OCI-LY7 (cell line): ENCODE data around the gene MARCO. TPM values are rescaled to one million over a fixed set of nuclear protein-coding genes. Genes with fewer than 3 reads are reported as not detected.
"Not testable (repeated sequence)": the region's sequence is repeated elsewhere in the genome, so short reads cannot be mapped to it uniquely, and the experiment has no call there.

ENCODE experiments used
- BruUV-seq: library from RNA; stranded (reverse); fragments of 400-500 nt; replicated peaks from 2 replicates; lab custom pipeline; 2021; lab: Mats Ljungman, UMichigan
- CTCF ChIA-PET: fragments of 300-600 bp; sonication (Branson Sonifier 250); formaldehyde crosslinking; loops from one replicate; lab custom pipeline; 2022; ENCODE audit warnings: antibody characterized with exemption; ENCODE audit not compliant: unreplicated experiment; lab: Charles Lee
- POLR2A ChIA-PET: fragments of 300-600 bp; sonication (Branson Sonifier 250); formaldehyde crosslinking; loops from one replicate; lab custom pipeline; 2022; ENCODE audit warnings: antibody characterized with exemption; lab: Charles Lee
- DNase-seq: peaks from one replicate; pipeline ENCODE4 v3.0.0-alpha.2; 2015; ENCODE audit warnings: low spot score
- H2AFZ ChIP-seq: fragments of 200-600 bp; sonication (generic), shearing (Covaris generic); 2 replicates; pipeline ENCODE4 v1.6.1; 2014; ENCODE audit warnings: mild to moderate bottlenecking, antibody characterized with exemption, low read length, moderate library complexity
- H3K27ac ChIP-seq: fragments of 200-600 bp; sonication (generic); 2 replicates; pipeline ENCODE4 v1.5.1; 2014; ENCODE audit warnings: mixed run types, low read depth, mild to moderate bottlenecking, moderate library complexity, low read length, inconsistent platforms; ENCODE audit not compliant: poor library complexity, severe bottlenecking
- H3K36me3 ChIP-seq: fragments of 200-600 bp; sonication (generic); 2 replicates; pipeline ENCODE4 v1.6.1; 2014; ENCODE audit warnings: mild to moderate bottlenecking, antibody characterized with exemption, low read length, moderate library complexity, mixed read lengths; ENCODE audit not compliant: insufficient read depth
- H3K4me1 ChIP-seq: fragments of 200-600 bp; sonication (generic); 2 replicates; pipeline ENCODE4 v1.5.1; 2014; ENCODE audit warnings: mild to moderate bottlenecking, low read length; ENCODE audit not compliant: insufficient read depth, poor library complexity, severe bottlenecking
- H3K4me2 ChIP-seq: fragments of 200-600 bp; sonication (generic); 2 replicates; pipeline ENCODE4 v1.6.1; 2014; ENCODE audit warnings: mild to moderate bottlenecking, low read length
- H3K4me3 ChIP-seq: fragments of 200-600 bp; sonication (generic); 2 replicates; pipeline ENCODE4 v1.5.1; 2014; ENCODE audit warnings: mild to moderate bottlenecking, low read depth, low read length; ENCODE audit not compliant: poor library complexity, severe bottlenecking
- H3K79me2 ChIP-seq: fragments of 200-600 bp; sonication (generic); 2 replicates; pipeline ENCODE4 v1.6.1; 2016; ENCODE audit warnings: low read depth, mild to moderate bottlenecking, low read length, moderate library complexity, mixed read lengths; ENCODE audit not compliant: insufficient read depth
- H3K9me2 ChIP-seq: fragments of 200-600 bp; sonication (generic); 2 replicates; pipeline ENCODE4 v1.6.1; 2016; ENCODE audit warnings: mild to moderate bottlenecking, low read length, mixed read lengths; ENCODE audit not compliant: insufficient read depth
- H3K9me3 ChIP-seq: fragments of 200-600 bp; sonication (generic); 2 replicates; pipeline ENCODE4 v1.6.1; 2014; ENCODE audit warnings: mild to moderate bottlenecking, mixed run types, low read length, mixed read lengths
- H4K20me1 ChIP-seq: fragments of 200-600 bp; sonication (generic); 2 replicates; pipeline ENCODE4 v1.6.1; 2014; ENCODE audit warnings: mild to moderate bottlenecking, antibody characterized with exemption, low read length, moderate library complexity, mixed read lengths; ENCODE audit not compliant: insufficient read depth
- CTCF ChIP-seq: fragments of 200-600 bp; sonication (generic); conservative IDR thresholded peaks from 2 replicates; pipeline ENCODE4 v1.5.1; 2014; ENCODE audit warnings: mild to moderate bottlenecking, antibody characterized with exemption, low read length, moderate library complexity, mixed read lengths
- EZH2phosphoT487 ChIP-seq: fragments of 200-600 bp; sonication (generic); IDR thresholded peaks from 2 replicates; pipeline ENCODE4 v1.6.1; 2018; ENCODE audit warnings: low read depth, borderline replicate concordance, mild to moderate bottlenecking, mixed run types, antibody characterized with exemption, low read length, moderate library complexity, mixed read lengths
- intact Hi-C: fragments of 100-400 bp; cut with micrococcal nuclease; formaldehyde crosslinking; loops from one replicate; pipeline ENCODE4 v1.10.0; 2022; ENCODE audit not compliant: unreplicated experiment
- total RNA-seq, 2 experiments: library from RNA; depleted of rRNA in 1 of 2; stranded (reverse); fragments of >200 nt in 1 of 2; shearing (Covaris generic) in 1 of 2; gene quantifications; 2 replicates each; pipeline ENCODE4 v1.2.3, GENCODE V29; 2014 to 2022

Gene MARCO
- total RNA-seq, 2 experiments from 2014 or later = not detected

- BruUV-seq = no TSS peak
- no peaks in the 10 kb centered on the region for H3K9me3 ChIP-seq
- TF ChIP-seq CTCF (no peak), EZH2phosphoT487 (no peak)
- H3K4me2 ChIP-seq = no peak overlapping the region
- no peaks in the 10 kb centered on the region for H3K36me3 ChIP-seq
- no peaks in the 10 kb centered on the region for H4K20me1 ChIP-seq
- no peak overlapping the region for H3K27ac ChIP-seq
- H3K4me1 ChIP-seq = no peaks in the 10 kb centered on the region
- POLR2A ChIA-PET = interaction anchor here (0.7 kb wide), 1 partner anchor 1420 kb away, joined by 3 read pairs; no protein-coding TSS in a partner anchor
- H3K4me3 ChIP-seq = no peak overlapping the region
- CTCF ChIA-PET = no interaction called here
- H2AFZ ChIP-seq = no peak overlapping the region
- no peaks in the 10 kb centered on the region for H3K79me2 ChIP-seq
- H3K9me2 ChIP-seq = no peaks in the 10 kb centered on the region
- intact Hi-C loops = no loop called here
- no peak for DNase-seq
Measured at GRCh38 chr2:118940486-118941120, 1.4 kb upstream of the MARCO start.

GRCh38 chr2:118943286-118943685 lies 1.3 kb downstream of the MARCO start:
- ChIA-PET POLR2A (no interaction called here), CTCF (no interaction called here)
- TF ChIP-seq CTCF (no peak), EZH2phosphoT487 (no peak)
- H3K4me3 ChIP-seq = no peak overlapping the region
- H3K27ac ChIP-seq = no peak overlapping the region
- H3K79me2 ChIP-seq = no peaks in the 10 kb centered on the region
- DNase-seq = no peak
- H4K20me1 ChIP-seq = no peaks in the 10 kb centered on the region
- H3K9me3 ChIP-seq = no peaks in the 10 kb centered on the region
- no peaks in the 10 kb centered on the region for H3K36me3 ChIP-seq
- no peak overlapping the region for H2AFZ ChIP-seq
- no peaks in the 10 kb centered on the region for H3K9me2 ChIP-seq
- intact Hi-C loops = no loop called here
- no TSS peak for BruUV-seq
- no peaks in the 10 kb centered on the region for H3K4me1 ChIP-seq
- H3K4me2 ChIP-seq = no peak overlapping the region

GRCh38 chr2:118945881-118946280 lies 3.9 kb downstream of the MARCO start:
- no peak for TF ChIP-seq CTCF
- TF ChIP-seq EZH2phosphoT487 = no peak
- Histone ChIP-seq H3K4me2 (no peak overlapping the region), H3K9me3 (no peaks in the 10 kb centered on the region), H3K27ac (no peak overlapping the region), H3K4me3 (no peak overlapping the region), H3K9me2 (no peaks in the 10 kb centered on the region), H3K79me2 (no peaks in the 10 kb centered on the region), H4K20me1 (no peaks in the 10 kb centered on the region), H2AFZ (no peak overlapping the region), H3K36me3 (no peaks in the 10 kb centered on the region), H3K4me1 (no peaks in the 10 kb centered on the region)
- no peak for DNase-seq
- ChIA-PET CTCF (no interaction called here), POLR2A (no interaction called here)
- intact Hi-C loops = no loop called here
- BruUV-seq = no TSS peak

GRCh38 chr2:118948266-118948665 lies 6.3 kb downstream of the MARCO start:
- H4K20me1 ChIP-seq, DNase-seq, H3K79me2 ChIP-seq, POLR2A ChIA-PET, H3K27ac ChIP-seq, H3K9me3 ChIP-seq, CTCF ChIA-PET, H3K36me3 ChIP-seq, H2AFZ ChIP-seq, H3K4me2 ChIP-seq, H3K4me1 ChIP-seq, H3K9me2 ChIP-seq, H3K4me3 ChIP-seq, BruUV-seq, intact Hi-C loops: not testable (repeated sequence)
